Esophagus muscularis mucosa (tissue), 4 donors: ENCODE measurements around the gene ST8SIA4. TPM values are rescaled to one million over a fixed set of nuclear protein-coding genes. Genes with fewer than 3 reads are reported as not detected.

ENCODE experiments used
- DNase-seq: peaks from one replicate; pipeline ENCODE4 v3.0.0-alpha.2; 2017; ENCODE audit errors: extremely low spot score
- H3K27ac ChIP-seq, 4 donors: fragments of 200-600 bp; sonication (generic); replicated peaks in 1 of 4; 1 replicate in 3 of 4; 2 replicates in 1 of 4; pipeline ENCODE4 v1.5.1; 2016 to 2019; ENCODE audit warnings: mild to moderate bottlenecking in 1 of 4
- H3K27me3 ChIP-seq, 4 donors: fragments of 200-600 bp; sonication (generic); one replicate each; pipeline versions ENCODE4 v1.5.1 to v1.6.0; 2016 to 2019
- H3K36me3 ChIP-seq, 4 donors: fragments of 200-600 bp; sonication (generic); one replicate each; pipeline ENCODE4 v1.5.1; 2016 to 2019
- H3K4me1 ChIP-seq, 4 donors: fragments of 200-600 bp; sonication (generic); one replicate each; pipeline ENCODE4 v1.5.1; 2016 to 2019
- H3K4me3 ChIP-seq, 4 donors: fragments of 200-600 bp; sonication (generic); 1 replicate in 2 of 4; 2 replicates in 2 of 4; pipeline ENCODE4 v1.5.1; 2016 to 2019; ENCODE audit warnings: mild to moderate bottlenecking in 4 of 4, moderate library complexity in 1 of 4
- H3K9me3 ChIP-seq, 4 donors: fragments of 200-600 bp; sonication (generic); 1 replicate in 3 of 4; 2 replicates in 1 of 4; pipeline ENCODE4 v1.5.1; 2016 to 2019
- EP300 ChIP-seq: sonication (generic); formaldehyde crosslinking; IDR thresholded peaks from one replicate; pipeline ENCODE4 v1.6.1; 2017; ENCODE audit warnings: antibody characterized with exemption
- POLR2A ChIP-seq: fragments of 450-650 bp; IDR thresholded peaks from one replicate; pipeline ENCODE4 v1.6.1; 2017; ENCODE audit warnings: antibody characterized with exemption, moderate library complexity, mild to moderate bottlenecking, low read depth
- POLR2AphosphoS5 ChIP-seq, 2 donors: sonication (generic); formaldehyde crosslinking; IDR thresholded peaks; one replicate each; pipeline ENCODE4 v1.6.1; 2017; ENCODE audit warnings: antibody characterized with exemption in 2 of 2
- WGBS: methylation state at CpG from one replicate; pipeline ENCODE4 v1.1.5; 2018; 5-methylcytosine and 5-hydroxymethylcytosine counted together
- intact Hi-C: fragments of 100-400 bp; cut with DNase I; formaldehyde crosslinking; loops from one replicate; pipeline ENCODE4 v1.15.1; 2023
- total RNA-seq, 4 donors: library from RNA; depleted of rRNA; stranded (reverse); fragments of >200 nt; gene quantifications; one replicate each; pipeline versions ENCODE4 v1.1.0 to v1.2.1, GENCODE V29; 2016
- TF ChIP-seq, protein P1 (sequence below), 3 experiments: fragments of 200-600 bp in 2 of 3; fragments of 450-650 bp in 1 of 3; sonication (generic) in 2 of 3; IDR thresholded peaks; one replicate each; pipeline ENCODE4 v1.5.1; 2017 to 2019; ENCODE audit warnings: antibody characterized with exemption in 3 of 3, mild to moderate bottlenecking in 2 of 3, moderate library complexity in 1 of 3

Gene ST8SIA4
- total RNA-seq, 4 donors from 2014 or later: 1.5 to 3.3 (median 2.5) TPM

DNA sequence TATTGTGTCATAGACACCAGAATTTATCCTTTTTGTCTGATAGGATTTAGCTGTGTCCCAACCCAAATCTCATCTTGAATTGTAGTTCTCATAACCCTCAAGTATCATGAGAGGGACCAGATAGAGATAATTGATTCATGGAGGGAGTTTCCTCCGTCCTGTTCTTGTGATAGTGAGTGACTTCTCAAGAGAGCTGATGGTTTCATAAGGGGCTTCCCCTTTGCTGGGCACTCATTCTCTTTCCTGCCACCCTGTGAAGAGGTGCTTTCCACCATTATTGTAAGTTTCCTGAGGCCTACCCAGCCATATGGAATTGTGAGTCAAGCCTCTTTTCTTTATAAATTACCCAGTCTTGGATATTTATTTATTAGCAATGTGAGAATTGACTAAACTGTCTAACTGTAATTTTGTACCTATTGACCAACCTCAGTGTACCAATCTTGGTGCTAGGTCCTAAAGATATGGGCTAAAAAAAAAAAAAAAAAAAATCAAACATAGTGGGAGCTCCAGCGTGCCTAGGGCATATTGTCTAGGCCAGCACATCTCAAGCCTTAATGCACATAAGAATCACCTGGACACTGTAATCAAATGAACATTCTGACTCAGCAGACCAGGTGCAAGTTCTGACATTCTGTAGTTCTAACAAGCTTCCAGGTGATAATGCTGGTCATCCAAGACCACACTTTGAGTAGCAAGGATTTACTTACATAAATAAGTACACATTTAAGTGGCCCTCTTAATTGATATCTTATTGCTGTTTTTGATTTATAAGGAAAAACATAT is 30.5 kb downstream of the ST8SIA4 start:
- Histone ChIP-seq H3K27ac (no peak overlapping the region), H3K9me3 (no peaks in the 10 kb centered on the region), H3K27me3 (no peaks in the 10 kb centered on the region), H3K36me3 (no peaks in the 10 kb centered on the region), H3K4me3 (no peak overlapping the region), H3K4me1 (no peaks in the 10 kb centered on the region)
- TF ChIP-seq POLR2AphosphoS5 (IDR thresholded peaks at IDR 0.05) (no peak), EP300 (no peak), POLR2A (no peak)
- TF ChIP-seq, protein P1, sequence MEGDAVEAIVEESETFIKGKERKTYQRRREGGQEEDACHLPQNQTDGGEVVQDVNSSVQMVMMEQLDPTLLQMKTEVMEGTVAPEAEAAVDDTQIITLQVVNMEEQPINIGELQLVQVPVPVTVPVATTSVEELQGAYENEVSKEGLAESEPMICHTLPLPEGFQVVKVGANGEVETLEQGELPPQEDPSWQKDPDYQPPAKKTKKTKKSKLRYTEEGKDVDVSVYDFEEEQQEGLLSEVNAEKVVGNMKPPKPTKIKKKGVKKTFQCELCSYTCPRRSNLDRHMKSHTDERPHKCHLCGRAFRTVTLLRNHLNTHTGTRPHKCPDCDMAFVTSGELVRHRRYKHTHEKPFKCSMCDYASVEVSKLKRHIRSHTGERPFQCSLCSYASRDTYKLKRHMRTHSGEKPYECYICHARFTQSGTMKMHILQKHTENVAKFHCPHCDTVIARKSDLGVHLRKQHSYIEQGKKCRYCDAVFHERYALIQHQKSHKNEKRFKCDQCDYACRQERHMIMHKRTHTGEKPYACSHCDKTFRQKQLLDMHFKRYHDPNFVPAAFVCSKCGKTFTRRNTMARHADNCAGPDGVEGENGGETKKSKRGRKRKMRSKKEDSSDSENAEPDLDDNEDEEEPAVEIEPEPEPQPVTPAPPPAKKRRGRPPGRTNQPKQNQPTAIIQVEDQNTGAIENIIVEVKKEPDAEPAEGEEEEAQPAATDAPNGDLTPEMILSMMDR (IDR thresholded peaks at IDR 0.05): no peak
- intact Hi-C loops: no loop called here
- DNase-seq: no peak
- WGBS: 83% methylated on average over 2 of the region's 2 CpGs

DNA sequence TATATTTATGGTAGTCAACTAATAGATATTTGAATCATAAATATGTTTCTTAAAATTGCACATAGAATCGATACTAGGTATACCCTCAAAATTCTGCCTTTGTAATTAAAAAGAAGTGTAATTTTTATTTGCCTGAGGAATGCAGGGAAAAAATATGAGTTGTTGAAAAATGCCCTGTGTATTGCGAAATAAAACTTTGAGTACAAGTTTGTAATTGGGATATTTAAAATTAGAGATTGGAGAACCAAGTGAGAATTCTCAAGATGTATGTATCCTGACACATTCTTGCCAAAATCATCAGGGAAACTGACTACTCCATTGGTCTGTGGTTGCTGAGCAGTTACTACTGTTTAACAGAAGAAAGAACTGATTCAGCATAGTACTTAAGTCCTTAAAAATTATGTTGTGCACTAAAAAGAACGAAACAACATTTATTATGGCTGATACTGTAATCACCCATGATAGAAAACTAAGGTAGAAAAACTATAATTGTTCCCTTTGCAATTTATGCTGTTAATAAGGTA is 36.0 kb downstream of the ST8SIA4 start:
- no peak overlapping the region for H3K4me3 ChIP-seq
- intact Hi-C loops: no loop called here
- H3K27me3 ChIP-seq: no peaks in the 10 kb centered on the region
- H3K9me3 ChIP-seq: no peaks in the 10 kb centered on the region
- H3K27ac ChIP-seq: no peak overlapping the region
- no peaks in the 10 kb centered on the region for H3K4me1 ChIP-seq
- DNase-seq: no peak
- no peaks in the 10 kb centered on the region for H3K36me3 ChIP-seq
- TF ChIP-seq EP300 (no peak), POLR2AphosphoS5 (IDR thresholded peaks at IDR 0.05) (no peak), POLR2A (no peak)
- TF ChIP-seq, protein P1 (IDR thresholded peaks at IDR 0.05): no peak
- 70% methylated on average over 3 of the region's 3 CpGs for WGBS

GRCh38 chr5:100864931-100865330 is 38.2 kb downstream of the ST8SIA4 start:
- no peak overlapping the region for H3K27ac ChIP-seq
- no peaks in the 10 kb centered on the region for H3K9me3 ChIP-seq
- no peaks in the 10 kb centered on the region for H3K27me3 ChIP-seq
- H3K36me3 ChIP-seq: no peaks in the 10 kb centered on the region
- 90% methylated on average over 2 of the region's 2 CpGs for WGBS
- intact Hi-C loops: no loop called here
- H3K4me1 ChIP-seq: no peaks in the 10 kb centered on the region
- no peak for DNase-seq
- TF ChIP-seq EP300 (no peak), POLR2AphosphoS5 (IDR thresholded peaks at IDR 0.05) (no peak), POLR2A (no peak)
- TF ChIP-seq, protein P1 (IDR thresholded peaks at IDR 0.05): no peak
- H3K4me3 ChIP-seq: no peak overlapping the region

DNA sequence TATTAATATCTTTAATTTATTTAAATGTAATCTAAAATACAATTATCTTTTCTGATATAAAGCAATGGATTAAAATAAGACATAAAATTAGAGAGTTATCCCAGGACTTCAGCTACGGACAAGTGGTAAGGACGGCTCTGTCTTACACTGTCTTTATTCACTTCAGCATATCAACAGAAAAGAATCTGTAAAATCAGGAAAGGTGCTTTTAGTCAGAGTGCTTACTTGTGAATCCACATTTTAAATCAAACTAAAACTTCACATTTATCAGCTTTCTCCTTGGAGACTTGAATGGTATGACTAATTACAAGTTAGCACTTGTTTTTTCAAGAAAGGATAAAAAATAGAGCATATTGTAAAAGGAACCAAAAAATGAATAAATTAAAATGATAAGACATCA is 39.3 kb downstream of the ST8SIA4 start:
- Histone ChIP-seq H3K9me3 (no peaks in the 10 kb centered on the region), H3K27ac (no peak overlapping the region), H3K36me3 (no peaks in the 10 kb centered on the region), H3K27me3 (no peaks in the 10 kb centered on the region), H3K4me1 (no peaks in the 10 kb centered on the region), H3K4me3 (no peak overlapping the region)
- no peak for TF ChIP-seq POLR2AphosphoS5 (IDR thresholded peaks at IDR 0.05)
- no peak for TF ChIP-seq POLR2A
- TF ChIP-seq EP300: no peak
- TF ChIP-seq, protein P1 (IDR thresholded peaks at IDR 0.05): no peak
- no peak for DNase-seq
- intact Hi-C loops: no loop called here
- 91% methylated on average over 2 of the region's 2 CpGs for WGBS
